ENCODE measurements around the gene SLC24A3.

DNA sequence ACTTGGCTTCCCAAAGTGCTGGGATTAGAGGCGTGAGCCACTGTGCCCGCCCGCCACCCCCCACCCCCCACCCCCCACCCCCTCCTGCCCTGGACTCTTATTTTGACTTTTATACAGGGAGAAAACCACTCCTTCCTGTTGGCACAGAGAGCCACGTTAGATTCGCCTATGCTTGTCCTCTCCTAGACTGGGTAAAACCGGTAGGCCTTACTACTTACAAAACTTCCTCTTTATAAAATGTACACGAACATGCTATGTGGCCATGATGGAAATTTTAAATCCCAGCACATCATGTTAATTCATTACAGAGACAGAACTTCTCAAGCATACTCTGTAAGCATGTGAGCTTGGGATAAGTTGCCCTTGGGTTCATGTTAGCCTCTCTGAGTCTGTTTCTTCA, 124.2 kb downstream of the SLC24A3 start:
- TF ChIP-seq POLR2AphosphoS5 (IDR thresholded peaks at IDR 0.05; ENCODE audit: borderline replicate concordance, low read depth, low read length) = no peak
- TF ChIP-seq EZH2 (IDR thresholded peaks at IDR 0.05) = no peak
